RWPE1 (cell line): ENCODE results near the gene ZNF555.
"Not testable (repeated sequence)": the region's sequence is repeated elsewhere in the genome, so short reads cannot be mapped to it uniquely, and the experiment has no call there.

Experiments used
- CTCF ChIA-PET: fragments of 350-600 bp; sonication (Branson Sonifier 250); formaldehyde crosslinking; extraction: SDS; loops from one replicate; lab custom pipeline; 2021; lab: Yijun Ruan, JAX
- POLR2A ChIA-PET: fragments of 400-600 bp; formaldehyde crosslinking; extraction: SDS; loops from one replicate; lab custom pipeline; 2020; ENCODE audit warnings: antibody characterized with exemption; ENCODE audit not compliant: low non-redundant PET; lab: Yijun Ruan, JAX
- DNase-seq: peaks from one replicate; pipeline ENCODE4 v3.0.0; 2012; ENCODE audit warnings: low spot score
- H3K27ac ChIP-seq: fragments of 450-650 bp; 2 replicates; pipeline ENCODE4 v1.5.1; 2017
- TF ChIP-seq, protein P1 (sequence below): fragments of 450-650 bp; conservative IDR thresholded peaks from 2 replicates; pipeline ENCODE4 v1.5.1; 2017; ENCODE audit warnings: low read depth, mild to moderate bottlenecking

ZNF555 gene

DNA sequence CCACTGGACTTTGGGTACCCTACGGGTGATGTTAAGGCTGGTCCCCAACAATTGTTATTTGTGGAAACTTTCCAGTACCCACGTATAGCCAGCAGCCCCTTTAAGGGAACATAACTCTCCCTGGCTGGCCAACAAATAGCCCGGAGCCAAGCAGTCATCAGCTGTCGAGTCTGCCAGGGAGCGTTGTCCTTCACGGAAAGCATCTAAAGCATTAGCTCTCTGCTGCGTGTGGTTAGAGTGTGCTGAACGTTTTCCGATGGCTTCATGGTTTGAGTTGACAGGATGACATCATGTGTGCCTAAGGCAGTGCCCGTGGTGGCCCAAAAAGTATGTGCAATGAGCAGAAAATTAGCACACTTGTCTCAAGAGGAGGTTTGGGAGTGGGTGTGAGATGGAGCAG lies 22.5 kb downstream of the ZNF555 start:
- TF ChIP-seq, protein P1, sequence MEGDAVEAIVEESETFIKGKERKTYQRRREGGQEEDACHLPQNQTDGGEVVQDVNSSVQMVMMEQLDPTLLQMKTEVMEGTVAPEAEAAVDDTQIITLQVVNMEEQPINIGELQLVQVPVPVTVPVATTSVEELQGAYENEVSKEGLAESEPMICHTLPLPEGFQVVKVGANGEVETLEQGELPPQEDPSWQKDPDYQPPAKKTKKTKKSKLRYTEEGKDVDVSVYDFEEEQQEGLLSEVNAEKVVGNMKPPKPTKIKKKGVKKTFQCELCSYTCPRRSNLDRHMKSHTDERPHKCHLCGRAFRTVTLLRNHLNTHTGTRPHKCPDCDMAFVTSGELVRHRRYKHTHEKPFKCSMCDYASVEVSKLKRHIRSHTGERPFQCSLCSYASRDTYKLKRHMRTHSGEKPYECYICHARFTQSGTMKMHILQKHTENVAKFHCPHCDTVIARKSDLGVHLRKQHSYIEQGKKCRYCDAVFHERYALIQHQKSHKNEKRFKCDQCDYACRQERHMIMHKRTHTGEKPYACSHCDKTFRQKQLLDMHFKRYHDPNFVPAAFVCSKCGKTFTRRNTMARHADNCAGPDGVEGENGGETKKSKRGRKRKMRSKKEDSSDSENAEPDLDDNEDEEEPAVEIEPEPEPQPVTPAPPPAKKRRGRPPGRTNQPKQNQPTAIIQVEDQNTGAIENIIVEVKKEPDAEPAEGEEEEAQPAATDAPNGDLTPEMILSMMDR, result no peak
- CTCF ChIA-PET, result no interaction called here
- DNase-seq, result no peak
- no peak overlapping the region for H3K27ac ChIP-seq
- POLR2A ChIA-PET, result no interaction called here

- no peak overlapping the region for H3K27ac ChIP-seq
- ChIA-PET CTCF (interaction anchor here (0.6 kb wide), 1 partner anchor 264 kb away, joined by 3 read pairs; no protein-coding TSS in a partner anchor), POLR2A (no interaction called here)
- TF ChIP-seq, protein P1, result no peak
- no peak for DNase-seq
These were observed 24.2 kb downstream of the ZNF555 start for GRCh38 chr19:2865334-2866100.

DNA sequence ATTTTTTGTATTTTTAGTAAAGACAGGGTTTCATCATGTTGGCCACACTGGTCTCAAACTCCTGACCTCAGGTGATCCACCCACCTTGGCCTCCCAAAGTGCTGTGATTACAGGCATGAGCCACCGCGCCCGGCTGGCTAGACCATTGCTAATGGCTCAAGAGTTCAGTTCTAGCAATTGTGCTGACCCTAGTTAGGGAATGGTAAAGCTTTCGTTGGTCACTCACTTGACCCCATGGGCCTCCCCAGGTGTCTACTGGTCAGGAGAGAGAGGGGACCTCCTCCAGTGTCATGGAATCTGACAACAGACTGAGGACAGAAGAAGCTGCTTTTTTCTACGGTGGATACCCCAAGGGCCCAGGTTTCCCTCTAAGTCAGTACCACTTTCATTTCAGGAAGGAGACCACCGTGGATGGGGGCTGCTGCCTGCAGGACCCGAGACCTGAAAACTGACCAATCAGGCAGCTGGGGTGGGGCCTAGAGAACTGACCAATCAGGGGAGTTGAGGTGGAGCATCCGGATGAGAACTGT lies 25.3 kb downstream of the ZNF555 start:
- no peak for DNase-seq
- POLR2A ChIA-PET, result no interaction called here
- H3K27ac ChIP-seq, result no peak overlapping the region
- TF ChIP-seq, protein P1, result no peak
- CTCF ChIA-PET, result interaction anchor here (0.6 to 0.8 kb wide), 2 partner anchors 7 to 280 kb away, joined by 3 read pairs; no protein-coding TSS in a partner anchor

GRCh38 chr19:2867025-2867991 lies 26.0 kb downstream of the ZNF555 start, which contains the start of gene ZNF556:
Gene ZNF556 (plus strand): TSS chr19:2867335. CDS start chr19:2867422, 87 bp downstream.
- ChIA-PET POLR2A (no interaction called here), CTCF (interaction anchor here (0.6 to 0.8 kb wide), 2 partner anchors 8 to 279 kb away, joined by 3 read pairs; no protein-coding TSS in a partner anchor)
- DNase-seq, result peak; percentile 62
- no peak within 1 kb of the TSS for H3K27ac ChIP-seq
- TF ChIP-seq, protein P1, result no peak

GRCh38 chr19:2869618-2870017 lies 28.3 kb downstream of the ZNF555 start:
- DNase-seq, result no peak
- CTCF ChIA-PET, result no interaction called here
- POLR2A ChIA-PET, result no interaction called here
- H3K27ac ChIP-seq, result no peak overlapping the region
- TF ChIP-seq, protein P1, result no peak

DNA sequence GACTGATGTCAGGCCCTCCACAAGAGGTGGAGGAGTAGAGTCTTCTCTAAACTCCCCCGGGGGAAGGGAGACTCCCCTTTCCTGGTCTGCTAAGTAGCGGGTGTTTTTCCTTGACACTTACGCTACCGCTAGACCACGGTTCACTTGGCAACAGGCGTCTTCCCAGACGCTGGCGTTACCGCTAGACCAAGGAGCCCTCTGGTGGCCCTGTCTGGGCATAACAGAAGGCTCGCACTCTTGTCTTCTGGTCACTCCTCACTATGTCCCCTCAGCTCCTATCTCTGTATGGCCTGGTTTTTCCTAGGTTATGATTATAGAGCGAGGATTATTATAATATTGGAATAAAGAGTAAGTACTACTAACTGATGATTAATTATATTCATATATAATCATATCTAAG lies 30.9 kb downstream of the ZNF555 start:
- H3K27ac ChIP-seq, DNase-seq, POLR2A ChIA-PET: not testable (repeated sequence)
- CTCF ChIA-PET, result interaction anchor here (0.6 to 0.7 kb wide), 3 partner anchors 19 to 223 kb away, joined by 3 read pairs; no protein-coding TSS in a partner anchor
- TF ChIP-seq, protein P1, result peak; percentile 75
